A549 (cell line): ENCODE results near the gene MYOM1. TPM values are rescaled to one million over a fixed set of nuclear protein-coding genes. Genes with fewer than 3 reads are reported as not detected.

Experiments
- ATAC-seq, 2 experiments: fragments of 200-7000 bp in 1 of 2; fragments of >200 bp in 1 of 2; cut with Nextera tagmentation in 1 of 2; cut with Tn5 transposase in 1 of 2; 3 replicates each; pipeline versions ENCODE4 v1.8.0 to v1.9.1; 2018 to 2020; ENCODE audit warnings: mild to moderate bottlenecking in 1 of 2, moderate library complexity in 1 of 2
- CTCF ChIA-PET: fragments of 300-600 bp; sonication (Branson Sonifier 250); formaldehyde crosslinking; extraction: SDS; loops from one replicate; lab custom pipeline; 2021; ENCODE audit warnings: antibody characterized with exemption, inconsistent platforms; lab: Yijun Ruan, JAX
- POLR2A ChIA-PET: fragments of 350-600 bp; formaldehyde crosslinking; extraction: SDS; loops from one replicate; lab custom pipeline; 2021; ENCODE audit warnings: antibody characterized with exemption, inconsistent platforms; lab: Yijun Ruan, JAX
- DNase-seq, 2 experiments: peaks; one replicate each; pipeline versions ENCODE4 v3.0.0 to v3.0.0-alpha.2; 2011 to 2016; ENCODE audit warnings: low read depth in 1 of 2, low spot score in 1 of 2
- FAIRE-seq: peaks from 2 replicates; lab custom pipeline; 2011; peaks lifted over from hg19 to GRCh38; lab: Jason Lieb, UNC
- H3K27ac ChIP-seq, 2 experiments: fragments of >200 bp; sonication (Bioruptor Twin); formaldehyde crosslinking; 3 replicates each; pipeline ENCODE4 v1.5.1; 2016 to 2017
- H3K4me1 ChIP-seq: fragments of >200 bp; sonication (Bioruptor Twin); formaldehyde crosslinking; 3 replicates; pipeline ENCODE4 v1.6.1; 2016
- H3K4me2 ChIP-seq: fragments of >200 bp; sonication (Bioruptor Twin); formaldehyde crosslinking; 3 replicates; pipeline ENCODE4 v1.6.1; 2016
- H3K4me3 ChIP-seq: fragments of >200 bp; sonication (Bioruptor Twin); formaldehyde crosslinking; 3 replicates; pipeline ENCODE4 v1.5.1; 2016
- H3K9me3 ChIP-seq: fragments of >200 bp; sonication (Bioruptor Twin); formaldehyde crosslinking; 3 replicates; pipeline ENCODE4 v1.6.1; 2016
- ATOH8 ChIP-seq: fragments of 250-450 bp; sonication (Bioruptor Pico); IDR thresholded peaks from 2 replicates; pipeline ENCODE4 v1.5.0; 2020; ENCODE audit warnings: low read depth, mild to moderate bottlenecking, moderate library complexity
- CBX8 ChIP-seq: fragments of 200-600 bp; sonication (generic); IDR thresholded peaks from 2 replicates; pipeline ENCODE4 v1.6.1; 2016
- CHD2 ChIP-seq: fragments of 150-350 bp; IDR thresholded peaks from 2 replicates; pipeline ENCODE4 v1.6.1; 2014; ENCODE audit warnings: low read length; ENCODE audit not compliant: partially characterized antibody
- E2F6 ChIP-seq: IDR thresholded peaks from 2 replicates; pipeline ENCODE4 v1.6.1; 2012; ENCODE audit warnings: low read depth, borderline replicate concordance
- FOSL2 ChIP-seq, 2 experiments: fragments of 450-650 bp in 1 of 2; fragments of >200 bp in 1 of 2; sonication (Bioruptor Twin) in 1 of 2; formaldehyde crosslinking; IDR thresholded peaks; 2 replicates each; pipeline versions ENCODE4 v1.5.0 to v1.6.1; 2016 to 2020; ENCODE audit warnings: mild to moderate bottlenecking in 1 of 2, moderate library complexity in 1 of 2
- FOXS1 ChIP-seq: fragments of 250-450 bp; sonication (Bioruptor Pico); IDR thresholded peaks from 2 replicates; pipeline ENCODE4 v1.5.0; 2020; ENCODE audit warnings: mild to moderate bottlenecking, moderate library complexity
- GATA3 ChIP-seq: IDR thresholded peaks from 2 replicates; pipeline ENCODE4 v1.6.1; 2012; ENCODE audit warnings: borderline replicate concordance
- HES2 ChIP-seq: fragments of >200 bp; sonication (Bioruptor Twin); formaldehyde crosslinking; IDR thresholded peaks from 2 replicates; pipeline ENCODE4 v1.6.1; 2016
- HEYL ChIP-seq: fragments of 250-450 bp; sonication (Bioruptor Pico); IDR thresholded peaks from 2 replicates; pipeline ENCODE4 v1.8.0; 2021; ENCODE audit warnings: mild to moderate bottlenecking, moderate library complexity
- HMGXB4 ChIP-seq: fragments of 250-450 bp; sonication (Bioruptor Pico); IDR thresholded peaks from 2 replicates; pipeline ENCODE4 v1.5.0; 2021; ENCODE audit warnings: mild to moderate bottlenecking, moderate library complexity, borderline replicate concordance
- HOXA7 ChIP-seq: fragments of 250-450 bp; sonication (Bioruptor Pico); IDR thresholded peaks from 2 replicates; pipeline ENCODE4 v1.5.0; 2020; ENCODE audit warnings: mild to moderate bottlenecking, moderate library complexity
- JUN ChIP-seq, 2 experiments: fragments of >200 bp; sonication (Bioruptor Twin); formaldehyde crosslinking; IDR thresholded peaks; 2 replicates in 1 of 2; 3 replicates in 1 of 2; pipeline ENCODE4 v1.6.1; 2016 to 2017
- KDM1A ChIP-seq: fragments of 200-600 bp; sonication (generic); IDR thresholded peaks from 2 replicates; pipeline ENCODE4 v1.6.1; 2016; ENCODE audit warnings: low read depth, mild to moderate bottlenecking
- KDM5A ChIP-seq: fragments of 200-600 bp; sonication (generic); IDR thresholded peaks from 2 replicates; pipeline ENCODE4 v1.6.1; 2016; ENCODE audit warnings: antibody characterized with exemption, mild to moderate bottlenecking
- MAFK ChIP-seq: fragments of 450-650 bp; IDR thresholded peaks from 2 replicates; pipeline ENCODE4 v1.6.1; 2014; ENCODE audit not compliant: partially characterized antibody
- MAZ ChIP-seq: fragments of 150-350 bp; IDR thresholded peaks from 2 replicates; pipeline ENCODE4 v1.6.1; 2014; ENCODE audit warnings: antibody characterized with exemption, low read depth, low read length, borderline replicate concordance
- PBX3 ChIP-seq: IDR thresholded peaks from 2 replicates; pipeline ENCODE4 v1.6.1; 2012
- POLR2AphosphoS2 ChIP-seq: conservative IDR thresholded peaks from 2 replicates; pipeline ENCODE4 v1.6.1; 2012; ENCODE audit warnings: low read length, improper control_type of control experiment, inconsistent platforms
- RAD21 ChIP-seq, 2 experiments: fragments of >200 bp in 1 of 2; sonication (Bioruptor Twin) in 1 of 2; formaldehyde crosslinking in 1 of 2; IDR thresholded peaks in 1 of 2; conservative IDR thresholded peaks in 1 of 2; 2 replicates in 1 of 2; 3 replicates in 1 of 2; pipeline ENCODE4 v1.6.1; 2012 to 2018; ENCODE audit warnings: inconsistent platforms in 1 of 2
- RCOR1 ChIP-seq: fragments of 150-350 bp; IDR thresholded peaks from 2 replicates; pipeline ENCODE4 v1.6.1; 2014; ENCODE audit warnings: antibody characterized with exemption, low read length, low read depth
- TFCP2L1 ChIP-seq: fragments of 250-450 bp; sonication (Bioruptor Pico); IDR thresholded peaks from 2 replicates; pipeline ENCODE4 v1.5.0; 2021; ENCODE audit warnings: mild to moderate bottlenecking
- TP53 ChIP-seq: fragments of 250-450 bp; sonication (Bioruptor Pico); IDR thresholded peaks from 2 replicates; pipeline ENCODE4 v1.5.0; 2021; ENCODE audit warnings: mild to moderate bottlenecking, moderate library complexity
- USF2 ChIP-seq: fragments of 450-650 bp; IDR thresholded peaks from 2 replicates; pipeline ENCODE4 v1.6.1; 2014; ENCODE audit warnings: antibody characterized with exemption
- ZC3H11A ChIP-seq: fragments of 450-650 bp; IDR thresholded peaks from 2 replicates; pipeline ENCODE4 v1.6.1; 2014; ENCODE audit warnings: antibody characterized with exemption, mild to moderate bottlenecking
- ZFP36 ChIP-seq: fragments of 450-650 bp; IDR thresholded peaks from 2 replicates; pipeline ENCODE4 v1.6.1; 2014; ENCODE audit warnings: borderline replicate concordance; ENCODE audit not compliant: partially characterized antibody
- WGBS: methylation state at CpG from one replicate; pipeline ENCODE4 v1.1.6; 2017; ENCODE audit errors: missing lambda C conversion rate; 5-methylcytosine and 5-hydroxymethylcytosine counted together
- polyA plus RNA-seq, 4 experiments: library from polyadenylated mRNA; depleted of rRNA in 3 of 4; stranded (reverse); fragments of >200 nt; fragmentation: RNase III in 1 of 4; extraction: RNeasy Plus Mini Kit Qiagen cat#74134 plus additional on column Dnase treatment in 1 of 4; gene quantifications; 2 replicates in 3 of 4; 3 replicates in 1 of 4; pipeline ENCODE4 v1.2.3, GENCODE V29; 2011 to 2017

Gene MYOM1
- polyA plus RNA-seq, 2 of the 4 experiments (the other 2 are of a cell fraction) = 0.18 to 0.30 TPM

GRCh38 chr18:3247240-3248061, 27.7 kb upstream of the MYOM1 start, which contains the start of gene MYL12A (continued):
- no peak for TF ChIP-seq PBX3

- TF ChIP-seq FOXS1 (CRISPR knock-in tag) (no peak), ZC3H11A (no peak), HES2 (no peak), RAD21 (conservative IDR thresholded peaks at IDR 0.05 in 1 of 2, IDR thresholded peaks at IDR 0.05 in 1 of 2) (no peak), CHD2 (no peak), HEYL (CRISPR knock-in tag) (no peak), JUN (IDR thresholded peaks at IDR 0.05) (no peak)
- TF ChIP-seq, all 56 proteins: peak for 0
- FAIRE-seq (no peak), ATAC-seq (peak; percentile 10 to 54), DNase-seq (no peak)
- Histone ChIP-seq H3K4me1 (peaks cover 31% of the 10 kb centered on the region), H3K4me2 (peak overlapping the region; percentile 71), H3K4me3 (peak overlapping the region; percentile 41), H3K9me3 (no peaks in the 10 kb centered on the region), H3K27ac (peak overlapping the region; percentile 93 to 98)
- CTCF ChIA-PET = interaction anchor here (0.5 to 3.1 kb wide), 40 partner anchors 13 to 483 kb away, joined by 3 to 35 read pairs (median 5); partner anchors contain the start of gene MYOM1
- 3% methylated on average over 21 of the region's 23 CpGs for WGBS
- POLR2A ChIA-PET = interaction anchor here (0.7 to 1.9 kb wide), 7 partner anchors 201 to 356 kb away, joined by 3 to 7 read pairs (median 3); no protein-coding TSS in a partner anchor
Observed at GRCh38 chr18:3246635-3247239, 27.0 kb upstream of the MYOM1 start.

- 4% methylated on average over 28 of the region's 29 CpGs for WGBS
- H3K4me2 ChIP-seq = peak overlapping the region; percentile 71
- H3K27ac ChIP-seq = peak overlapping the region; percentile 93 to 98
- peak; percentile 43 to 89 for DNase-seq
- ChIA-PET POLR2A (interaction anchor here (0.9 to 1.5 kb wide), 3 partner anchors 261 to 340 kb away, joined by 4 read pairs; no protein-coding TSS in a partner anchor), CTCF (interaction anchor here (0.5 to 3.1 kb wide), 54 partner anchors 9 to 482 kb away, joined by 3 to 35 read pairs (median 4); partner anchors contain the start of gene MYOM1)
- peak overlapping the region; percentile 41 for H3K4me3 ChIP-seq
- peaks cover 24% of the 10 kb centered on the region for H3K4me1 ChIP-seq
- peaks cover 5% of the 10 kb centered on the region; the same call in 1 of the 3 replicates for H3K9me3 ChIP-seq
- peak; percentile 79 to 83 for ATAC-seq
- FAIRE-seq = no peak
- TF ChIP-seq TFCP2L1 (CRISPR knock-in tag) (no peak), RAD21 (conservative IDR thresholded peaks at IDR 0.05 in 1 of 2, IDR thresholded peaks at IDR 0.05 in 1 of 2) (peak; percentile 96 to 97), ZFP36 (no peak), MAFK (no peak), HOXA7 (CRISPR knock-in tag) (no peak), HMGXB4 (0 out of 2 replicates have a peak, but pooled peaks have one; percentile 42), E2F6 (no peak), KDM1A (no peak), JUN (IDR thresholded peaks at IDR 0.05) (no peak), ZC3H11A (no peak), POLR2AphosphoS2 (no peak), KDM5A (no peak), USF2 (no peak), TP53 (CRISPR knock-in tag) (no peak), GATA3 (no peak), FOSL2 (IDR thresholded peaks at IDR 0.05) (no peak), FOSL2 (CRISPR knock-in tag; IDR thresholded peaks at IDR 0.05) (no peak), RCOR1 (no peak), CBX8 (no peak), ATOH8 (CRISPR knock-in tag) (no peak), MAZ (no peak)
Observed at GRCh38 chr18:3245853-3246634, 26.3 kb upstream of the MYOM1 start.
